ENCODE results near the gene OR1I1.
"Not testable (repeated sequence)": the region's sequence is repeated elsewhere in the genome, so short reads cannot be mapped to it uniquely, and the experiment has no call there.

The OR1I1 gene

DNA sequence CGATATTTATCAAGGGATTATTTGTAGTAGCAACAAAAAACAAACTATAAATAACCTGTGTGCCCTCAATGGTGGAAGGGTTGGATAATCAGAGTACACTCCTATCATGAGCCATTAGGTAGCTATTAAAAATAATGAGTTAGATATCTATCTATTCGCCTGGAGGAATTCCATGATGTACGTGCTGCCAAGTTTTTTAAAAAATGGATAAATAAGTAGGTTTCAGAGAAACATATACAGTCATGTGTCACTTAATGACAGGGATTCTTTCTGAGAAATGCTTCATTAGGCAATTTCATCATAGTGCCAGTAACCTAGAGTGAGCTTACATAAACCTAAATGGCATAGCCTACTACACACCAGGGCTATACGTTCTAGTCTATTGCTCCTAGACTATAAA is 6.2 kb upstream of the OR1I1 start:
- TF ChIP-seq CTCF (IDR thresholded peaks at IDR 0.05; ENCODE audit: extremely low read depth, missing control alignments) = no peak
- no peak for DNase-seq (ENCODE audit: low spot score)

DNA sequence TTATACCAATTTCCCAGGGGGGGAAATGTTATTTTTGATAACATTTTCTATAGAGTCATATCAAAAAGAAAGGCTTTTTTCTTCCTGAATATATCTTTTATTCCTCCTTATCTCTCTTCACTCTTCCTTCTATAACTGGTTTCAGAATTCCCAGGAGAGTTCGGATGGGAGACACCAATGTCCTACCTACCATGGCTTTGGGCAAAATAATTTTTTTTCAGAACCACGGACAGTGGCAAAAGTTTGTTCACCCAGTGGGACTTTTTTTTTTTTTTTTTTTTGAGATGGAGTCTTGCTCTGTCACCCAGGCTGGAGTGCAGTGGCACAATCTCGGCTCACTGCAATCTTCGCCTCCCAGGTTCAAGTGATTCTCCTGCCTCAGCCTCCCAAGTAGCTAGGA is 2.0 kb upstream of the OR1I1 start:
- not testable (repeated sequence) for DNase-seq (ENCODE audit: low spot score)

DNA sequence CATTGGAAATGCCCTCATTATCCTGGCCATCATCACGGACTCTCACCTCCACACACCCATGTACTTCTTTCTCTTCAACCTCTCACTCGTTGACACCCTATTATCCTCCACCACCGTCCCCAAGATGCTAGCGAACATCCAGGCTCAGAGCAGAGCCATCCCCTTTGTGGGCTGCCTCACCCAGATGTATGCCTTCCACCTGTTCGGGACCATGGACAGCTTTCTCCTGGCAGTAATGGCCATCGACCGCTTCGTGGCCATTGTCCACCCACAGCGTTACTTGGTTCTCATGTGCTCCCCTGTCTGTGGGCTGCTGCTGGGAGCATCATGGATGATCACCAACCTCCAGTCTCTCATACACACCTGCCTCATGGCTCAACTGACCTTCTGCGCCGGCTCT is 5.2 kb downstream of the OR1I1 start:
- DNase-seq (ENCODE audit: low spot score) = no peak
- TF ChIP-seq CTCF (IDR thresholded peaks at IDR 0.05; ENCODE audit: extremely low read depth, missing control alignments) = no peak

DNA sequence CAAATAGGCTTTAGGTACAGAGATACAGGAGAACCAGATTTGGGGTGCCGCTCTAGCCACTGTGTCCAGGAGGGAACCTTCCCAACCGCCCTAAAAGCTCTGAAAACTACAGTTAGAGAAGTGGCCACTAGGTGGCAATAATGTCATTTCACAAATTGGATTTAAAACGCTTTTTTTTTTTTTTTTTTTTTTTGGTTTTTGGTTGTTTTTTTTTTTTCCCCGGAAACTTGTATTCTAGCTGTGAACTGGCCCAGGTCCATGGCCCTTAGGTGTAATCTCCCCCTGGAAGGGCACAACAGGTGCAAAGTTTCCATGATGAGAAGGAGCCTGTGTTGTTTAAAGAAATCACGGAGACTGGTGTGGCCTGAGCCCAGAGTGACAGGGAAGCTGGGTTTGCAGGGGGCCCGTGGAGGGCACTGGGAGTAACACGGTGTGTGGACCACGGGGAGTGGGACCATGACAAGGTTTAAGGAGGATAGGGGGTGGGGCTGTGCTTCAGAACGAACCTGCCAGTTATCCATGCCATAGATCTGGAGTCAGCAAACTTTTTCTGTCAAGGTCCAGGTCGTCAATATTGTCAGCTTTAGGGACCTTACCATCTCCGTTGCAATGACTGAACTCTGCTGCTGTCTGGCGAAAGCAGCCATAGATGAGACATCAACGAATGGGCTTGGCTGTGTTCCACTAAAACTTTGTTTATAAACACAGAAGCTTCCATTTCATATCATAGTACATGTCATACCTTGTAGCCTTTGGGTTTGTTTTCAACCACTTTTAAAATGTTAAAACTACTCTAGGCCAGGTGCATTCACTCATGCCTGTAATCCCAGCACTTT is 10.1 kb downstream of the OR1I1 start:
- TF ChIP-seq CTCF (IDR thresholded peaks at IDR 0.05; ENCODE audit: extremely low read depth, missing control alignments) = peak; percentile 46
- peak; percentile 58 for DNase-seq (ENCODE audit: low spot score)

DNA sequence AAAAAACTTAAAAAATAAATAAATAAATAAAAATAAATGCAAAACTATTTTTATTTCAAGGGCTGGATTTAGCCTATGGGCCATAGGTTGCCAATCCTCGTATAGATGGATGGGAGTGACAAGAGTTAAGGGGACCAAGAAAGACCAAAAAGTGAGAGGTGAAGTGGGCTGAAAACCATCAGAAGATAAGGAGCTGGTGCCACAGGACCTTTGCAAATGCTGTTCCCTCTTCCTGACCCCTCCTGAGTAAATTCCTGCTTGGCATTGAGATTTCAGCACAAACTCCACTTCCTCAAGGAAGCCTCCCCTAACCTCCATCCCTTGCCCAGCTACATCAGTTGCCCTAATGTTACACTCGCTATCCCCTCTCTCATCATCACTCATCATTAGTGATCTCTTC is 11.0 kb downstream of the OR1I1 start:
- TF ChIP-seq CTCF (IDR thresholded peaks at IDR 0.05; ENCODE audit: extremely low read depth, missing control alignments) = no peak
- DNase-seq (ENCODE audit: low spot score) = no peak

GRCh38 chr19:15096223-15096622 is 14.2 kb downstream of the OR1I1 start:
- TF ChIP-seq CTCF (IDR thresholded peaks at IDR 0.05; ENCODE audit: extremely low read depth, missing control alignments) = no peak
- no peak for DNase-seq (ENCODE audit: low spot score)

GRCh38 chr19:15097980-15098379 is 16.0 kb downstream of the OR1I1 start:
- DNase-seq (ENCODE audit: low spot score) = not testable (repeated sequence)

GRCh38 chr19:15098460-15098859 is 16.4 kb downstream of the OR1I1 start:
- no peak for TF ChIP-seq CTCF (IDR thresholded peaks at IDR 0.05; ENCODE audit: extremely low read depth, missing control alignments)
- DNase-seq (ENCODE audit: low spot score) = no peak

Data from GM20000 (cell line).